HG02870 (cell line): ENCODE data around the gene SYN1.

Experiments used
- ATAC-seq: cut with Tn5 transposase; IDR thresholded peaks from one replicate; pipeline ENCODE4 v1.9.1; 2021; ENCODE audit warnings: mild to moderate bottlenecking, moderate library complexity; ENCODE audit not compliant: unreplicated experiment

Gene SYN1

GRCh38 chrX:47574547-47575301 lies 44.9 kb downstream of the SYN1 start:
- ATAC-seq, result no peak

- no peak for ATAC-seq
Measured at GRCh38 chrX:47574076-47574546, 45.5 kb downstream of the SYN1 start.

- ATAC-seq, result no peak
Measured at GRCh38 chrX:47573341-47574075, 46.1 kb downstream of the SYN1 start.

- no peak for ATAC-seq
Measured at GRCh38 chrX:47572773-47573340, 46.8 kb downstream of the SYN1 start.

GRCh38 chrX:47571896-47572295 lies 47.8 kb downstream of the SYN1 start:
- ATAC-seq, result no peak

- ATAC-seq, result no peak
Measured at GRCh38 chrX:47571215-47571614, 48.4 kb downstream of the SYN1 start.

GRCh38 chrX:47570794-47571193 lies 48.9 kb downstream of the SYN1 start:
- no peak for ATAC-seq

- ATAC-seq, result no peak
Measured at GRCh38 chrX:47568656-47569295, 50.9 kb downstream of the SYN1 start.

- ATAC-seq, result no peak
Measured at GRCh38 chrX:47566841-47567240, 52.8 kb downstream of the SYN1 start.

GRCh38 chrX:47564438-47565085 lies 55.1 kb downstream of the SYN1 start:
- ATAC-seq, result no peak

- ATAC-seq, result no peak
Measured at GRCh38 chrX:47563801-47564315, 55.8 kb downstream of the SYN1 start.

- ATAC-seq, result no peak
Measured at GRCh38 chrX:47562615-47563243, 56.9 kb downstream of the SYN1 start.

- ATAC-seq, result peak; percentile 3
Measured at GRCh38 chrX:47561659-47562151, 58.0 kb downstream of the SYN1 start.

- peak; percentile 86 for ATAC-seq
Measured at GRCh38 chrX:47560934-47561658, 58.6 kb downstream of the SYN1 start, which contains the start of gene ARAF. ARAF (plus strand) TSS chrX:47561205; CDS start chrX:47562968, 1,763 bp downstream.

GRCh38 chrX:47560179-47560933 lies 59.3 kb downstream of the SYN1 start:
- ATAC-seq, result no peak

- no peak for ATAC-seq
Measured at GRCh38 chrX:47558436-47558835, 61.2 kb downstream of the SYN1 start.

- ATAC-seq, result peak; percentile 92
Measured at GRCh38 chrX:47556045-47556623, 63.5 kb downstream of the SYN1 start.

GRCh38 chrX:47543496-47543895 lies 76.2 kb downstream of the SYN1 start:
- no peak for ATAC-seq
